Dermis microvascular lymphatic vessel endothelial cell (primary cell): ENCODE results near the gene MTCL3.

Experiments used
- DNase-seq, 2 donors: peaks; one replicate each; pipeline versions ENCODE4 v3.0.0 to v3.0.0-alpha.2; 2010; ENCODE audit warnings: low read depth in 2 of 2

Gene MTCL3

GRCh38 chr6:127468936-127469335 lies 50.2 kb downstream of the MTCL3 start:
- DNase-seq = no peak

- DNase-seq = no peak
Observed at GRCh38 chr6:127466416-127466815, 52.7 kb downstream of the MTCL3 start.

- DNase-seq = peak; percentile 30 to 65
Observed at GRCh38 chr6:127464881-127465459, 54.2 kb downstream of the MTCL3 start.

GRCh38 chr6:127464161-127464880 lies 54.8 kb downstream of the MTCL3 start:
- no peak for DNase-seq

- DNase-seq = no peak
Observed at GRCh38 chr6:127463056-127463455, 56.1 kb downstream of the MTCL3 start.

- DNase-seq = no peak
Observed at GRCh38 chr6:127462376-127462775, 56.8 kb downstream of the MTCL3 start.

- DNase-seq = no peak
Observed at GRCh38 chr6:127460465-127460864, 58.7 kb downstream of the MTCL3 start.

- peak in 1 of 2 donors; percentile 33 for DNase-seq
Observed at GRCh38 chr6:127459231-127459641, 59.9 kb downstream of the MTCL3 start, which contains the start of gene KIAA0408. Gene KIAA0408, minus strand, starts transcription at chr6:127459389. Its CDS starts 5,408 bp downstream, at chr6:127453981.

- no peak for DNase-seq
Observed at GRCh38 chr6:127458817-127459216, 60.3 kb downstream of the MTCL3 start.

GRCh38 chr6:127458222-127458621 lies 60.9 kb downstream of the MTCL3 start:
- no peak for DNase-seq

GRCh38 chr6:127457456-127458064 lies 61.6 kb downstream of the MTCL3 start:
- no peak for DNase-seq

GRCh38 chr6:127456465-127456864 lies 62.7 kb downstream of the MTCL3 start:
- DNase-seq = no peak

GRCh38 chr6:127453845-127454619 lies 65.1 kb downstream of the MTCL3 start:
- DNase-seq = no peak

GRCh38 chr6:127452803-127453202 lies 66.3 kb downstream of the MTCL3 start:
- DNase-seq = no peak

- no peak for DNase-seq
Observed at GRCh38 chr6:127451388-127451787, 67.7 kb downstream of the MTCL3 start.

GRCh38 chr6:127447780-127448179 lies 71.4 kb downstream of the MTCL3 start:
- DNase-seq = no peak

GRCh38 chr6:127446356-127446755 lies 72.8 kb downstream of the MTCL3 start:
- DNase-seq = no peak

GRCh38 chr6:127441881-127442280 lies 77.3 kb downstream of the MTCL3 start:
- no peak for DNase-seq

- DNase-seq = no peak
Observed at GRCh38 chr6:127439718-127440117, 79.4 kb downstream of the MTCL3 start.

- no peak for DNase-seq
Observed at GRCh38 chr6:127436578-127437110, 82.5 kb downstream of the MTCL3 start.

- no peak for DNase-seq
Observed at GRCh38 chr6:127435626-127436220, 83.4 kb downstream of the MTCL3 start.
